GM12878 (cell line): ENCODE results near the gene GMIP. TPM values are rescaled to one million over a fixed set of nuclear protein-coding genes. Genes with fewer than 3 reads are reported as not detected.

Experiments used
- ATAC-seq: fragments of 200-7000 bp; cut with Tn5 transposase; 3 replicates; pipeline ENCODE4 v1.9.1; 2020; ENCODE audit warnings: mild to moderate bottlenecking, moderate library complexity
- BruUV-seq: library from RNA; stranded (reverse); fragments of 400-500 nt; replicated peaks from 2 replicates; lab custom pipeline; 2021; lab: Mats Ljungman, UMichigan
- CTCF ChIA-PET: fragments of 300-600 bp; sonication (Branson Sonifier 250); formaldehyde crosslinking; extraction: SDS; loops from one replicate; lab custom pipeline; 2021; ENCODE audit warnings: inconsistent platforms; lab: Yijun Ruan, JAX
- POLR2A ChIA-PET: fragments of 350-600 bp; formaldehyde crosslinking; extraction: SDS; loops from one replicate; lab custom pipeline; 2021; ENCODE audit warnings: inconsistent platforms; lab: Charles Lee
- RAD21 ChIA-PET: fragments of 300-600 bp; sonication (Branson Sonifier 250); formaldehyde crosslinking; loops from one replicate; lab custom pipeline; 2023; ENCODE audit warnings: antibody characterized with exemption; ENCODE audit not compliant: unreplicated experiment; lab: Charles Lee
- SMC1A ChIA-PET: fragments of 300-600 bp; sonication (Branson Sonifier 250); formaldehyde crosslinking; loops from one replicate; lab custom pipeline; 2023; ENCODE audit not compliant: unreplicated experiment, uncharacterized antibody; lab: Charles Lee
- DNase-seq: peaks from one replicate; pipeline ENCODE4 v3.0.0-alpha.2; 2011; ENCODE audit warnings: low read depth, low spot score
- FAIRE-seq: peaks from 3 replicates; lab custom pipeline; 2011; peaks lifted over from hg19 to GRCh38; lab: Jason Lieb, UNC
- H2AFZ ChIP-seq: 2 replicates; pipeline ENCODE4 v1.6.0; 2011; ENCODE audit warnings: low read depth, low read length, control low read depth; ENCODE audit not compliant: control insufficient read depth
- H3K27ac ChIP-seq: 2 replicates; pipeline ENCODE4 v1.5.1; 2011; ENCODE audit warnings: control low read depth; ENCODE audit not compliant: control insufficient read depth, insufficient read depth
- H3K27me3 ChIP-seq, 2 experiments: replicated peaks in 1 of 2; 2 replicates each; pipeline versions ENCODE4 v1.6.0 to v1.6.1; 2011; ENCODE audit warnings: low read length in 1 of 2; ENCODE audit not compliant: control insufficient read depth in 2 of 2, insufficient read depth in 2 of 2
- H3K36me3 ChIP-seq, 2 experiments: 2 replicates each; pipeline ENCODE4 v1.5.1; 2011; ENCODE audit warnings: low read length in 1 of 2; ENCODE audit not compliant: control insufficient read depth in 2 of 2, insufficient read depth in 2 of 2
- H3K4me1 ChIP-seq: 2 replicates; pipeline ENCODE4 v1.6.1; 2011; ENCODE audit warnings: mild to moderate bottlenecking, low read length, moderate library complexity, mixed read lengths; ENCODE audit not compliant: control insufficient read depth, insufficient read depth
- H3K4me2 ChIP-seq: 2 replicates; pipeline ENCODE4 v1.6.0; 2011; ENCODE audit warnings: control low read depth; ENCODE audit not compliant: control insufficient read depth, insufficient read depth
- H3K4me3 ChIP-seq: fragments of 200-600 bp; sonication (generic); 2 replicates; pipeline ENCODE4 v1.5.1; 2016
- H3K79me2 ChIP-seq: 2 replicates; pipeline ENCODE4 v1.6.0; 2011; ENCODE audit warnings: low read length; ENCODE audit not compliant: control insufficient read depth, insufficient read depth
- H3K9ac ChIP-seq: 2 replicates; pipeline ENCODE4 v1.8.0; 2011; ENCODE audit warnings: low read length, control low read depth, mixed read lengths; ENCODE audit not compliant: control insufficient read depth, insufficient read depth
- H3K9me3 ChIP-seq: replicated peaks from 3 replicates; pipeline ENCODE4 v1.5.1; 2011; ENCODE audit warnings: mild to moderate bottlenecking, low read length; ENCODE audit not compliant: control insufficient read depth, insufficient read depth
- H4K20me1 ChIP-seq: 2 replicates; pipeline ENCODE4 v1.6.0; 2011; ENCODE audit not compliant: control insufficient read depth, insufficient read depth
- ATF2 ChIP-seq: IDR thresholded peaks from 2 replicates; pipeline ENCODE4 v1.6.1; 2012; ENCODE audit warnings: low read length, inconsistent platforms
- BHLHE40 ChIP-seq, 2 experiments: fragments of 450-650 bp in 1 of 2; IDR thresholded peaks; 2 replicates each; pipeline ENCODE4 v1.6.1; 2011 to 2017; ENCODE audit warnings: low read depth in 2 of 2, borderline replicate concordance in 1 of 2, improper control_type of control experiment in 1 of 2, low read length in 1 of 2, mild to moderate bottlenecking in 1 of 2
- BMI1 ChIP-seq: fragments of 450-650 bp; IDR thresholded peaks from 2 replicates; pipeline ENCODE4 v1.6.1; 2016; ENCODE audit warnings: mild to moderate bottlenecking, moderate library complexity, borderline replicate concordance
- CBX5 ChIP-seq: sonication (generic); IDR thresholded peaks from 2 replicates; pipeline ENCODE4 v1.6.1; 2016; ENCODE audit warnings: low read depth, moderate library complexity, mild to moderate bottlenecking, inconsistent platforms
- EED ChIP-seq: sonication (generic); IDR thresholded peaks from 2 replicates; pipeline ENCODE4 v1.6.1; 2016; ENCODE audit warnings: antibody characterized with exemption, low read depth
- EGR1 ChIP-seq, 2 experiments: IDR thresholded peaks; 1 replicate in 1 of 2; 2 replicates in 1 of 2; pipeline ENCODE4 v1.6.1; 2011 to 2012; ENCODE audit warnings: low read depth in 2 of 2, low read length in 2 of 2, borderline replicate concordance in 1 of 2, mild to moderate bottlenecking in 1 of 2, moderate library complexity in 1 of 2
- ETV6 ChIP-seq, 2 experiments: fragments of 450-650 bp in 1 of 2; IDR thresholded peaks in 1 of 2; conservative IDR thresholded peaks in 1 of 2; 2 replicates each; pipeline ENCODE4 v1.6.1; 2014; ENCODE audit warnings: antibody characterized with exemption in 1 of 2, borderline replicate concordance in 1 of 2, low read depth in 1 of 2, mild to moderate bottlenecking in 1 of 2, moderate library complexity in 1 of 2
- MLLT1 ChIP-seq: fragments of 450-650 bp; IDR thresholded peaks from 2 replicates; pipeline ENCODE4 v1.6.1; 2016; ENCODE audit warnings: mild to moderate bottlenecking
- RAD21 ChIP-seq: IDR thresholded peaks from 2 replicates; pipeline ENCODE4 v1.6.1; 2011; ENCODE audit warnings: mild to moderate bottlenecking, low read depth, low read length, moderate library complexity; ENCODE audit not compliant: insufficient read depth
- RB1 ChIP-seq: fragments of 450-650 bp; formaldehyde crosslinking; IDR thresholded peaks from 2 replicates; pipeline ENCODE4 v1.6.1; 2017; ENCODE audit warnings: mild to moderate bottlenecking, borderline replicate concordance
- TCF12 ChIP-seq: IDR thresholded peaks from 2 replicates; pipeline ENCODE4 v1.6.1; 2011; ENCODE audit warnings: low read depth, mild to moderate bottlenecking, low read length
- ZBED1 ChIP-seq: IDR thresholded peaks from 2 replicates; pipeline ENCODE4 v1.6.1; 2016; ENCODE audit warnings: borderline replicate concordance
- WGBS: methylation state at CpG from one replicate; pipeline ENCODE4 v1.1.6; 2016; ENCODE audit warnings: low lambda C conversion rate; ENCODE audit not compliant: insufficient replicate concordance, insufficient coverage; ENCODE audit errors: missing lambda C conversion rate; 5-methylcytosine and 5-hydroxymethylcytosine counted together
- in situ Hi-C: fragments of 300-500 bp; cut with MboI; formaldehyde crosslinking; loops from 9 replicates; pipeline ENCODE4 v1.14.3; 2018; ENCODE audit warnings: mixed read lengths
- intact Hi-C: fragments of 100-400 bp; cut with micrococcal nuclease; formaldehyde crosslinking; loops from one replicate; pipeline ENCODE4 v1.14.2; 2022; ENCODE audit not compliant: unreplicated experiment
- polyA plus RNA-seq, 11 experiments: library from polyadenylated mRNA; depleted of rRNA in 4 of 11; unstranded in 6 of 11; stranded (reverse) in 5 of 11; fragments of >200 nt; fragmentation: Nextera tagmentation in 4 of 11; fragmentation: Illumina TruSeq in 1 of 11; extraction: Ambion mirVana in 4 of 11; extraction: Trizol in 1 of 11; gene quantifications; 1 replicate in 1 of 11; 2 replicates in 10 of 11; pipeline versions ENCODE4 v1.2.1 to v1.2.3, GENCODE V29; 2011 to 2016; ENCODE audit warnings: inconsistent platforms in 2 of 11, missing spikeins in 2 of 11, low read depth in 1 of 11
- total RNA-seq, 4 experiments: library from RNA; depleted of rRNA in 3 of 4; stranded (reverse); fragments of >200 nt in 3 of 4; fragmentation: Illumina TruSeq in 1 of 4; extraction: Trizol in 1 of 4; gene quantifications; 2 replicates each; pipeline versions ENCODE4 v1.2.1 to v1.2.3, GENCODE V29; 2013 to 2021

The GMIP gene
- total and polyA plus RNA-seq, 10 of the 15 experiments (the other 5 are each of a cell fraction or from before 2014, with no cell fraction given) = 1.5 to 63.5 (median 22.3) TPM

- Histone ChIP-seq H3K79me2 (no peaks in the 10 kb centered on the region), H4K20me1 (no peaks in the 10 kb centered on the region), H3K4me1 (no peaks in the 10 kb centered on the region), H2AFZ (no peak overlapping the region), H3K4me3 (no peak overlapping the region), H3K9ac (no peak overlapping the region), H3K36me3 (no peaks in the 10 kb centered on the region; a peak in 1 of 4 replicates), H3K9me3 (no peaks in the 10 kb centered on the region), H3K27ac (no peak overlapping the region), H3K4me2 (no peak overlapping the region), H3K27me3 (no peaks in the 10 kb centered on the region)
- in situ Hi-C loops (no loop called here), intact Hi-C loops (no loop called here)
- WGBS = 84% methylated on average over 6 of the region's 6 CpGs
- ChIA-PET CTCF (interaction anchor here (1.2 kb wide), 1 partner anchor 30 kb away, joined by 4 read pairs; no protein-coding TSS in a partner anchor), POLR2A (no interaction called here), RAD21 (no interaction called here), SMC1A (interaction anchor here (1.5 kb wide), 1 partner anchor 14 kb away, joined by 5 read pairs; no protein-coding TSS in a partner anchor)
- no TSS peak for BruUV-seq
- FAIRE-seq (no peak), DNase-seq (no peak), ATAC-seq (no peak)
- TF ChIP-seq BHLHE40 (IDR thresholded peaks at IDR 0.05; ENCODE audit: borderline replicate concordance in 1 of 2, low read depth in 2 of 2, low read length in 1 of 2) (no peak), MLLT1 (no peak), ZBED1 (no peak), ATF2 (no peak), EGR1 (IDR thresholded peaks at IDR 0.05; ENCODE audit: borderline replicate concordance in 1 of 2, low read depth in 2 of 2, low read length in 2 of 2) (no peak), TCF12 (no peak), BMI1 (no peak), EED (no peak), RAD21 (no peak), RB1 (no peak), CBX5 (no peak), ETV6 (conservative IDR thresholded peaks at IDR 0.05 in 1 of 2, IDR thresholded peaks at IDR 0.05 in 1 of 2; ENCODE audit: borderline replicate concordance in 1 of 2, low read depth in 1 of 2) (no peak)
These were observed 59.1 kb downstream of the GMIP start for GRCh38 chr19:19584356-19584755.
